CD14-positive monocyte (primary cell): ENCODE results near the gene CACUL1. TPM values are rescaled to one million over a fixed set of nuclear protein-coding genes. Genes with fewer than 3 reads are reported as not detected.
"Not testable (repeated sequence)": the region's sequence is repeated elsewhere in the genome, so short reads cannot be mapped to it uniquely, and the experiment has no call there.

ENCODE experiments used
- DNase-seq, 3 donors: peaks; one replicate each; pipeline ENCODE4 v3.0.0-alpha.2; 2011 to 2022
- H2AFZ ChIP-seq: 2 replicates; pipeline ENCODE4 v1.6.0; 2012; ENCODE audit warnings: mild to moderate bottlenecking, low read depth, low read length, inconsistent platforms; ENCODE audit not compliant: insufficient read depth, poor library complexity, severe bottlenecking
- H3K27ac ChIP-seq, 2 donors: 1 replicate in 1 of 2; 2 replicates in 1 of 2; pipeline ENCODE4 v1.5.1; 2012 to 2013; ENCODE audit warnings: low read length in 2 of 2, control low read depth in 1 of 2, inconsistent platforms in 1 of 2, low read depth in 1 of 2, mild to moderate bottlenecking in 1 of 2
- H3K27me3 ChIP-seq, 2 donors: one replicate each; pipeline versions ENCODE4 v1.6.0 to v1.6.1; 2011 to 2013; ENCODE audit warnings: low read length in 2 of 2; ENCODE audit not compliant: control insufficient read depth in 2 of 2, insufficient read depth in 2 of 2
- H3K36me3 ChIP-seq, 2 donors: replicated peaks in 1 of 2; 1 replicate in 1 of 2; 2 replicates in 1 of 2; pipeline versions ENCODE4 v1.5.1 to v1.6.1; 2012 to 2013; ENCODE audit warnings: low read length in 2 of 2, control low read depth in 1 of 2, inconsistent platforms in 1 of 2, mild to moderate bottlenecking in 1 of 2; ENCODE audit not compliant: insufficient read depth in 2 of 2, control insufficient read depth in 1 of 2
- H3K4me1 ChIP-seq, 2 donors: 1 replicate in 1 of 2; 2 replicates in 1 of 2; pipeline versions ENCODE4 v1.5.1 to v1.6.1; 2012 to 2013; ENCODE audit warnings: low read length in 2 of 2, control low read depth in 1 of 2, inconsistent platforms in 1 of 2, mild to moderate bottlenecking in 1 of 2, moderate library complexity in 1 of 2; ENCODE audit not compliant: insufficient read depth in 2 of 2, control insufficient read depth in 1 of 2
- H3K4me2 ChIP-seq: replicated peaks from 2 replicates; pipeline ENCODE3; 2012; ENCODE audit warnings: low read length, moderate library complexity, mild to moderate bottlenecking; ENCODE audit not compliant: poor library complexity, severe bottlenecking; ENCODE audit errors: extremely low read depth
- H3K4me3 ChIP-seq, 3 experiments: fragments of 200-600 bp in 1 of 3; sonication (generic) in 1 of 3; replicated peaks in 1 of 3; 1 replicate in 2 of 3; 2 replicates in 1 of 3; pipeline ENCODE4 v1.5.1; 2011 to 2013; ENCODE audit warnings: low read length in 3 of 3, mild to moderate bottlenecking in 3 of 3, control low read depth in 2 of 3, low read depth in 2 of 3, inconsistent platforms in 1 of 3, moderate library complexity in 1 of 3
- H3K79me2 ChIP-seq: 2 replicates; pipeline ENCODE4 v1.6.0; 2012; ENCODE audit warnings: mild to moderate bottlenecking, control low read depth, inconsistent platforms, low read length, moderate library complexity; ENCODE audit not compliant: insufficient read depth
- H3K9ac ChIP-seq: 2 replicates; pipeline ENCODE4 v1.6.0; 2017; ENCODE audit warnings: low read length, mild to moderate bottlenecking; ENCODE audit not compliant: insufficient read depth, poor library complexity, severe bottlenecking
- H3K9me3 ChIP-seq, 2 donors: replicated peaks in 1 of 2; 1 replicate in 1 of 2; 2 replicates in 1 of 2; pipeline versions ENCODE4 v1.5.1 to v1.6.1; 2012 to 2013; ENCODE audit warnings: low read length in 2 of 2, control low read depth in 1 of 2; ENCODE audit not compliant: control insufficient read depth in 1 of 2, insufficient read depth in 1 of 2
- H4K20me1 ChIP-seq: 2 replicates; pipeline ENCODE4 v1.6.0; 2012; ENCODE audit warnings: mild to moderate bottlenecking, low read length, control low read depth, moderate library complexity; ENCODE audit not compliant: insufficient read depth
- H3K27ac Mint-ChIP-seq, 7 donors: one replicate each; pipeline ENCODE4 v1.8.0; 2020; ENCODE audit warnings: mild to moderate bottlenecking in 7 of 7, mixed read lengths in 7 of 7, moderate library complexity in 6 of 7, inconsistent platforms in 2 of 7
- H3K27me3 Mint-ChIP-seq, 3 donors: one replicate each; pipeline ENCODE4 v1.8.0; 2021 to 2022; ENCODE audit warnings: low read depth in 3 of 3, mild to moderate bottlenecking in 3 of 3, mixed read lengths in 3 of 3, moderate library complexity in 3 of 3, inconsistent platforms in 1 of 3
- H3K36me3 Mint-ChIP-seq, 2 donors: one replicate each; pipeline ENCODE4 v1.8.0; 2020; ENCODE audit warnings: mixed read lengths in 2 of 2, inconsistent platforms in 1 of 2, mild to moderate bottlenecking in 1 of 2
- H3K4me1 Mint-ChIP-seq: one replicate; pipeline ENCODE4 v1.8.0; 2020; ENCODE audit warnings: mild to moderate bottlenecking, mixed read lengths
- H3K4me3 Mint-ChIP-seq, 2 donors: one replicate each; pipeline ENCODE4 v1.8.0; 2020; ENCODE audit warnings: mild to moderate bottlenecking in 2 of 2, mixed read lengths in 2 of 2, moderate library complexity in 1 of 2
- H3K9me3 Mint-ChIP-seq, 7 donors: one replicate each; pipeline ENCODE4 v1.8.0; 2020 to 2022; ENCODE audit warnings: mixed read lengths in 7 of 7, mild to moderate bottlenecking in 6 of 7, moderate library complexity in 6 of 7, inconsistent platforms in 2 of 7
- CTCF ChIP-seq: fragments of 200-600 bp; IDR thresholded peaks from one replicate; pipeline ENCODE4 v1.8.0; 2022; ENCODE audit warnings: antibody characterized with exemption, mild to moderate bottlenecking
- WGBS: methylation state at CpG from one replicate; pipeline ENCODE4 v1.1.5; 2013; ENCODE audit warnings: missing lambda C conversion rate; ENCODE audit not compliant: insufficient coverage; 5-methylcytosine and 5-hydroxymethylcytosine counted together
- intact Hi-C, 2 donors: fragments of 100-400 bp; cut with micrococcal nuclease; formaldehyde crosslinking; loops; one replicate each; pipeline versions ENCODE4 v1.15.0 to v1.15.1; 2023
- polyA plus RNA-seq, 3 donors: library from polyadenylated mRNA; depleted of rRNA in 1 of 3; unstranded in 2 of 3; stranded (reverse) in 1 of 3; fragments of 300-500 nt in 2 of 3; fragments of >200 nt in 1 of 3; fragmentation: Illumina TruSeq in 2 of 3; gene quantifications; 1 replicate in 2 of 3; 2 replicates in 1 of 3; pipeline ENCODE4 v1.2.3, GENCODE V29; 2012 to 2021

Gene CACUL1
- polyA plus RNA-seq, 3 donors = 18.1 to 50.8 (median 38.8) TPM

- no peak overlapping the region for H3K4me2 ChIP-seq
- peaks cover 0 to 10% of the 10 kb centered on the region in 2 donors for H3K36me3 ChIP-seq
- no peaks in the 10 kb centered on the region for H3K9me3 ChIP-seq
- WGBS = no CpG with 5 or more reads among the region's 4 CpGs
- H3K27me3 ChIP-seq = no peaks in the 10 kb centered on the region
- no peak overlapping the region for H3K9ac ChIP-seq
- peaks cover 76% of the 10 kb centered on the region for H4K20me1 ChIP-seq
- intact Hi-C loops = no loop called here
- no peak overlapping the region for H3K4me3 ChIP-seq
- no peak overlapping the region for H3K27ac ChIP-seq
- H3K27me3 Mint-ChIP-seq = no peaks in the 10 kb centered on the region
- H3K79me2 ChIP-seq = peaks cover 100% of the 10 kb centered on the region
- peaks cover 0 to 5% (median 0%) of the 10 kb centered on the region in 7 donors for H3K9me3 Mint-ChIP-seq
- H2AFZ ChIP-seq = no peak overlapping the region
- H3K4me1 ChIP-seq = peaks cover 11 to 29% of the 10 kb centered on the region in 2 donors
- H3K27ac Mint-ChIP-seq = peak overlapping the region in 3 of 7 donors; percentile 26 to 74 (median 51)
- no peak for DNase-seq
- TF ChIP-seq CTCF = no peak
- peaks cover 18 to 19% of the 10 kb centered on the region in 2 donors for H3K36me3 Mint-ChIP-seq
- H3K4me1 Mint-ChIP-seq = peaks cover 46% of the 10 kb centered on the region
- H3K4me3 Mint-ChIP-seq = no peak overlapping the region
Observed at GRCh38 chr10:118745056-118745455, 9.7 kb downstream of the CACUL1 start.

GRCh38 chr10:118744346-118744918, 10.3 kb downstream of the CACUL1 start:
- H3K9ac ChIP-seq, intact Hi-C loops: not testable (repeated sequence)
- peak overlapping the region; percentile 12 for H3K4me2 ChIP-seq

More at GRCh38 chr10:118744346-118744918, 10.3 kb downstream of the CACUL1 start:
- Histone ChIP-seq H3K4me1 (peaks cover 15 to 35% of the 10 kb centered on the region in 2 donors), H3K79me2 (peaks cover 100% of the 10 kb centered on the region), H4K20me1 (peaks cover 69% of the 10 kb centered on the region)
- H3K27me3 Mint-ChIP-seq, H3K9me3 Mint-ChIP-seq, H3K4me3 ChIP-seq, H3K9me3 ChIP-seq, H2AFZ ChIP-seq, H3K27me3 ChIP-seq, H3K27ac ChIP-seq, H3K36me3 ChIP-seq, DNase-seq: not testable (repeated sequence)
- Mint-ChIP-seq H3K36me3 (peaks cover 18 to 19% of the 10 kb centered on the region in 2 donors), H3K4me1 (peaks cover 48% of the 10 kb centered on the region), H3K27ac (peak overlapping the region; percentile 26 to 82 (median 74)), H3K4me3 (peak overlapping the region in 1 of 2 donors; percentile 87)
- WGBS = 14% methylated on average over 1 of the region's 9 CpGs
